Bronchial epithelial cell (primary cell): ENCODE data around the gene ZNF558. TPM values are rescaled to one million over a fixed set of nuclear protein-coding genes. Genes with fewer than 3 reads are reported as not detected.

Source experiments
- DNase-seq: peaks from one replicate; pipeline ENCODE4 v3.0.0-alpha.2; 2010; ENCODE audit warnings: low read depth
- FAIRE-seq: peaks from 2 replicates; lab custom pipeline; 2011; peaks lifted over from hg19 to GRCh38; lab: Jason Lieb, UNC
- H3K27me3 ChIP-seq: 2 replicates; pipeline ENCODE4 v1.5.1; 2011; ENCODE audit warnings: low read length; ENCODE audit not compliant: control insufficient read depth, insufficient read depth
- H3K36me3 ChIP-seq: 2 replicates; pipeline ENCODE4 v1.5.1; 2011; ENCODE audit warnings: low read length; ENCODE audit not compliant: control insufficient read depth, insufficient read depth
- H3K4me3 ChIP-seq: 2 replicates; pipeline ENCODE4 v1.5.1; 2011; ENCODE audit warnings: mild to moderate bottlenecking, low read depth, low read length, control low read depth
- total RNA-seq: library from RNA; depleted of rRNA; stranded (reverse); fragments of >200 nt; gene quantifications from 2 replicates; pipeline ENCODE4 v1.2.1, GENCODE V29; 2014
- TF ChIP-seq, protein P1 (sequence below): IDR thresholded peaks from 2 replicates; pipeline ENCODE4 v1.5.1; 2011; ENCODE audit warnings: mild to moderate bottlenecking, moderate library complexity, low read length, control low read depth, inconsistent platforms; ENCODE audit not compliant: insufficient read depth, severe bottlenecking

The ZNF558 gene
- 30.5 and 40.3 TPM in 2 replicates for total RNA-seq

DNA sequence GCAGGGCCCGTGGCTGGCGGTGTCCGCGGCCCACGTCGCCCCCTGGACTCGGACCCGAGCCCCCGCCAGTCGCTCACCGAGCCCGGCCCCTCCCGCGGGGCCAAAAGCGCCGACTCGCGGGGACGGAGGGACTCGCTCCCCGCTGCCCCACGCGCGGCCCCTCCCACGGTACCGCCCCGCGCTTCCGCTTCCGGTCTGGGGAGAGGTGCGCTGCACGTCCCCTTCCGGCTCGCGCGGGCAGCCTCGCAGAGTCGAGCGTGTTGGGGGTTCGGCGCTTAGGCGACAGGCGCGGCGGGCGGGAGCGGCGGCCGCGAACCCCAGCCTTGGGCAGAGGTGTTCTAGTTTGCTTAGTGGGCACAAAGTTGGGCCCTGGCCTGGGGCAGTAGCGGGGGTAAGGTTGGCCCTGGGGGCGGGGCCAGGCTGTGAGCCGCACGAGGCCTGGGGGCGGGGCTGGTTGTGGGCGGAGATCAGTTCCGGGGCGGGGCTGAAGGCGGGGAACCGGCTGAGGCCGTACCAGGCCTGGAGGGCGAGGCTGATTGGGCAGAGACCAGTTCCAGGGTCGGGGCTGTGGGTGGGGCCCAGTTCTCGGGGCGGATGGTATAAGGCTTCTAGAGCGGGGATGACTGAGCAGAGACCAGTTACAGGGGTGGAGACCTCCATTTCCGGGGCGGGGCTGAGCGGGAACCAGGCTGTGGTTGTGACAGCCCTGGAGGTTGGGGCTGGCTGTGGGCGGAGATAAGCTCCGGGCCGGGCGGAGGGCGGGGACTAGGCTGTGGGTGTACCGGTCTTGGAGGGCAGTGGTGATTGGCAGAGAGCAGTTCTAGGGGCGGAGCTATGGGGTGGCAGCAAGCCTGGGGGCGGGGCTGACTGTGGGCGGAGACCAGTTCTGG lies at the start of gene ZNF558, which contains the start of gene MBD3L1:
Gene ZNF558 (minus strand): TSS at position 173 of the 890 bp plus-strand sequence. CDS start 9,645 bp downstream, outside the sequence.
Gene MBD3L1 (plus strand): TSS at position 246 of the 890 bp plus-strand sequence. CDS start 10,302 bp downstream, outside the sequence.
- Histone ChIP-seq H3K36me3 (peaks cover 5% of the 10 kb centered on the region), H3K27me3 (no peaks in the 10 kb centered on the region), H3K4me3 (peak within 1 kb of the TSS; percentile 76)
- FAIRE-seq (no peak), DNase-seq (peak; percentile 93)
- TF ChIP-seq, protein P1, sequence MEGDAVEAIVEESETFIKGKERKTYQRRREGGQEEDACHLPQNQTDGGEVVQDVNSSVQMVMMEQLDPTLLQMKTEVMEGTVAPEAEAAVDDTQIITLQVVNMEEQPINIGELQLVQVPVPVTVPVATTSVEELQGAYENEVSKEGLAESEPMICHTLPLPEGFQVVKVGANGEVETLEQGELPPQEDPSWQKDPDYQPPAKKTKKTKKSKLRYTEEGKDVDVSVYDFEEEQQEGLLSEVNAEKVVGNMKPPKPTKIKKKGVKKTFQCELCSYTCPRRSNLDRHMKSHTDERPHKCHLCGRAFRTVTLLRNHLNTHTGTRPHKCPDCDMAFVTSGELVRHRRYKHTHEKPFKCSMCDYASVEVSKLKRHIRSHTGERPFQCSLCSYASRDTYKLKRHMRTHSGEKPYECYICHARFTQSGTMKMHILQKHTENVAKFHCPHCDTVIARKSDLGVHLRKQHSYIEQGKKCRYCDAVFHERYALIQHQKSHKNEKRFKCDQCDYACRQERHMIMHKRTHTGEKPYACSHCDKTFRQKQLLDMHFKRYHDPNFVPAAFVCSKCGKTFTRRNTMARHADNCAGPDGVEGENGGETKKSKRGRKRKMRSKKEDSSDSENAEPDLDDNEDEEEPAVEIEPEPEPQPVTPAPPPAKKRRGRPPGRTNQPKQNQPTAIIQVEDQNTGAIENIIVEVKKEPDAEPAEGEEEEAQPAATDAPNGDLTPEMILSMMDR: peak; percentile 33

DNA sequence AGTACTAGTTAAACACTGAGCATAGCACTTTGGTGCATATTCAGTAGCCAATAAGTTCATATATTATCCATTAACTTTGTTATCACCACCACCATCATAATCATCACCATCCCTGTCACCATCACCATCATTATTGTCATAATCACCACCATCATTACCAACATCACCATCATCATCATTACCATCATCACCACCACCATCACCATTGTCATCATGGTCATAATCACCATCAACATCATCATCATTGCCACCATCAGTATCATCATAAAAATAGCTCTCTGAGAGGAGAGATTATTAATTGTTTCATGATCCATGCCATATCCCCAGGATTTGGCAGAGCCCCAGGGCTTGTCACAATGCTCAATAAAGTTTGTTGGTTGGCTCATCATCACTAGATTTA lies 49.4 kb upstream of the ZNF558 start:
- TF ChIP-seq, protein P1: no peak
- Histone ChIP-seq H3K36me3 (no peaks in the 10 kb centered on the region), H3K4me3 (no peak overlapping the region), H3K27me3 (no peaks in the 10 kb centered on the region)
- DNase-seq (no peak), FAIRE-seq (no peak)

DNA sequence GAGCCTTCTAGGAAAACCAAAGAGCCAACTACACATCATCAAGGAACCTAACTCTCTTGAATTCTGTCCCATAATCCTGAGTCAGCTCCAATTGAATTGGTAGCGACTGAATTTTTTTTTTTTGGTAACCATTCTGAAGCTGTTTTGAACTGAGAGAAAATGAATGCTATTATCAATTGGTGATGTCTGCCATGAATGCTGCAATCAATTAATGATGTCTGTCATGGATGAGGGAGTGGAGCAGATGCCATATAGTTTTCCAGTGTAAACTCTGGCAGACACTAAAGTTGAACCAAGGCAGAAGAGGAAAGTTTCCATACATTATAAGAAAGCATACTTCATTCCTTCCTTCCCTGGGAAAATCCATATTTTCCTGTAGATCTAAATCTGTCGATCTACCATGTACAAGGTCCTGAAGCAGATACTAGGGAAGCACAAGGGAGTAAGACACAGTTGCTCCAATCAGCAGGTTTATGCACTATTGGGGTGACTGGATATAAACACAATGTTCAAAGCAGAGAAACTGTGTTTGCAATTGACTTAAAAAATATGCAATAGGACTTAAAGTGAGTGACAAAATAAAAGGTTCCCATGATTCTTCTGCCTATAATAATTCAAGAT lies 48.9 kb upstream of the ZNF558 start:
- no peaks in the 10 kb centered on the region for H3K27me3 ChIP-seq
- FAIRE-seq: peak; percentile 60
- TF ChIP-seq, protein P1: no peak
- H3K4me3 ChIP-seq: no peak overlapping the region
- H3K36me3 ChIP-seq: no peaks in the 10 kb centered on the region
- DNase-seq: no peak

DNA sequence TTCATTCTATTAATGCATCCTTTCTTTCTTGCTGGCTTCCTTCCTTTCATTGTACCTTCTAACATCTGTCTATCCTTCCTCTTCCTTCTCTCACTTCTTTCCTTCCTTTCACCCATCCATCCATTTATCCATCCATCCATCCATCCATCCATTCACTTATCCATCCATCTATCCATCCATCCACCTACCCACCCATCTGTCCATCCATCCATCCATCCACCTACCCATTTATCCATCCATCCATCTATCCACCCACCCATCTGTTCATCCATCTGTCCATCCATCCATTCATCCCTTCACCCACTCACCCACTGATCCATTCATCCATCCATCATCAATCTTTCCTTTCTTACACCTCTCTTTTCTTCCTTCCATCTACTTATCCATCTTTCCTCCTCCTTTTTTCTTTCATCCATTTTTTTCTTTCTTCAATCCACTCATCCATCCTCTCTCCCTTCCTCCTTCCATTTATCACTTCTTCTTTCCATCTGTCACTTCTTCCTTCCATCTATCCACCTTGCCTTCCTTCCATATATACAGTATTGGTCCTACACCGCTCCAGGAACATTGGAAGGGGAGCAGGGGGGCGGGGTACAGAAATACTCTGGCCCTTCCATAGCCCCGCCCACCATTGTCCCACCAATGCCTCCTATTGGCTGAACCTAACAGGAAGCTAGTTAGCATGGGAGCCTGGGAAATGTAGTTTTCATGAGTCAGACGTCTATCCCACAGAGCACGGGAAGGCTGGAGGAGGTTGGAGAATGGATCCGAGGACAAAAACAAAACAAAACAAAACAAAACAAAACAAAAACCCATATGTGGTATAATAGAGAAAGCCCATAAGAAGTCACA lies 46.0 kb upstream of the ZNF558 start:
- no peaks in the 10 kb centered on the region for H3K27me3 ChIP-seq
- no peak for FAIRE-seq
- TF ChIP-seq, protein P1: no peak

DNA sequence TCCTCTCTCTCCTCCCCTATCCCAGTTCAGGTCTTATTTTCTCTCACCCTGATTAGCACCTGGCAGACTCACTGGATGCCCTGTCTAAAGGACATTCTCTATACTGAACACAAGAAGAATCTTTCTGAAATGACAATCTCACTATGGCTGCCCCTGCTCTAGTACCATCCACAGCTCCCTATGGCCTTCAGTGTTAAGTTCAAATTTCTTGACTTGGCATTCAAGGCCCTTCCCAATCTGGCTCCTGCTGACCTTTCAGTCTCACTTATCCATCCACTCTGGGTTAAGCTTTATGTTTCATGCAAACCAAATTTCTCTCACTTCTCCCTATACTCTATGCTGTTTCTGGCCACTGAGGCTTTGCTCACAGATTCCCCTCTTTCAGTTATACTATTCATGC lies 34.2 kb upstream of the ZNF558 start:
- no peak for DNase-seq
- TF ChIP-seq, protein P1: no peak
- H3K36me3 ChIP-seq: no peaks in the 10 kb centered on the region
- H3K4me3 ChIP-seq: no peak overlapping the region
- no peaks in the 10 kb centered on the region for H3K27me3 ChIP-seq
- FAIRE-seq: no peak

More for the DNA sequence above, 46.0 kb upstream of the ZNF558 start:
- Histone ChIP-seq H3K36me3 (no peaks in the 10 kb centered on the region), H3K4me3 (no peak overlapping the region)
- DNase-seq: no peak
